Measurements from ENCODE around the gene DCHS2. TPM values are rescaled to one million over a fixed set of nuclear protein-coding genes. Genes with fewer than 3 reads are reported as not detected.

DCHS2 gene
- total RNA-seq, 1 donor, result 0.31 TPM

DNA sequence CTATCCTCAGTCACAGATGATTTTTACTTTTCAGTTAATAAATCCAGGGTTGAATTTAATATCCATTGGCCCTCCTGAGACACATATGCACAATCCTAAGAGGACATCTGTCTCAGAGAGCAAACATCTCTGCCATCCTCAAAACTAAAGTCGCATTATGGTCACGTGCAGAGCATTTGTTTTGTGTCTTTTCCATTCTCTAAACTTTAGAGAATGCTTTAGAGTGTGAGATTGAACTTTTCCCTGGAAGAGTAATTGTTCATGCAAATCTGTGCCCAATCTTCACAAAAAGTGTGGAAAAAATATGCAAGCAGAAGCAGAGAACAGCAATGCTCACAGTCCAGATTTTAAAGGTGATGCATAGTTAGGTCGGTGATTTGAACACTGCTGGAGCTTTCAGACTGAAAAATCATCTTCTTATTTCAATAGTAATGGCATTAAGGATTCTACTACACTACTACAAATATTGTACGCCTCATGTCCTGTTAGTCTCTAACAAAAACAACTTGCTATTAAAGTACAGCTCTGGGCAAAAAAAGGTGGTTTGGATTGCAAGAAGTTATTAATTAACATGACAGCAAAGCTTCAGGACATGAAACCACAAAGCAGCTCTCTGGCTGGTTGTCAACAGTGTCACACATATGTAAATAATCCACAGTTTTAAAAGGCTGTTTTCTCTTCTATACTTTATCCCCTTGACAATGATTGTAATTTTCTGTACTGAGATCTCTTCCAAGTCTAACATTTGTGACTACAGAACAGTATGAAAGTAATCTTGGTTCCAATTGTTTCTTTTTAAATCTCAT lies 19.9 kb downstream of the DCHS2 start:
- H3K9me3 ChIP-seq (ENCODE audit: low read depth, low read length), result no peaks in the 10 kb centered on the region
- H3K4me1 ChIP-seq (ENCODE audit: insufficient read depth, low read length), result no peaks in the 10 kb centered on the region
- no peak overlapping the region for H3K4me3 ChIP-seq (ENCODE audit: low read length)
- H3K27me3 ChIP-seq (ENCODE audit: insufficient read depth, low read length), result peaks cover 2% of the 10 kb centered on the region

DNA sequence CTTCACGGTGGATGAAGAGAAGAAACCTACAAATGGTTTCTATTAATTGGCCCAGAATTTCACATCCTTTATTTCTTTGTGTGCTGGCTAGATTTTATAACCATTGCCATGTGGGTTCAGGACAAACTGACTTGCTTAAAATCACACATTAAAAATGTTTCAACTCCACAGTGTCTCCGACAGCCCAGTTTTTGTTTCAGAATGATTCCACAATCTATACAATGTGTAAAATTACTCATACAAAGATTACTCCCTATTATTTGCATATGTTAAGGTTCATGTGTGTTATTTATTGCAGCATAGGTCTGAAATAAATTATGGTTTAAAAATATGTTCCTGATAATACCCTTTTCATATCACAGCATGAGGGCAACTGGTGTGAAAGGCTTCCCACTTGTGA lies 20.6 kb downstream of the DCHS2 start:
- no peak overlapping the region for H3K4me3 ChIP-seq (ENCODE audit: low read length)
- H3K27me3 ChIP-seq (ENCODE audit: insufficient read depth, low read length), result peaks cover 2% of the 10 kb centered on the region
- H3K4me1 ChIP-seq (ENCODE audit: insufficient read depth, low read length), result no peaks in the 10 kb centered on the region
- no peaks in the 10 kb centered on the region for H3K9me3 ChIP-seq (ENCODE audit: low read depth, low read length)

DNA sequence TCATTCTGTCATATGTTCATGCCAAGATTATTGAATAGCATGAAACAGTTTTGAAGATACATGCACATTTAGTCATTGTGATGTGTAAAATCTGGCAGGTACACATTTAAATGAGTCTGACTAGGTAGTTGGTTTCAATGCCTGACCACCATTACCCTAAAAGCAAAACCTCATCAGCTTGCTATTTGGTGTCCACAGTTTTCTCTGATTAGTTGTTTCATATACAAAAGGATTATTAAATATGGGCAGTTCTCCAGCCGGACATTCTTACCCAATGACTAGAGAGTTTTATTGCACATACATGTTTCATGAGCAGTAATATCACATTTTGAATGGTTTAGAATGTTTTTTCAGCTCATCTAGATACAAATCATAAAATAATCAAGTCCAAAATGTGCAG lies 23.7 kb downstream of the DCHS2 start:
- no peak overlapping the region for H3K4me3 ChIP-seq (ENCODE audit: low read length)
- H3K9me3 ChIP-seq (ENCODE audit: low read depth, low read length), result no peaks in the 10 kb centered on the region
- H3K4me1 ChIP-seq (ENCODE audit: insufficient read depth, low read length), result no peaks in the 10 kb centered on the region
- H3K27me3 ChIP-seq (ENCODE audit: insufficient read depth, low read length), result peaks cover 2% of the 10 kb centered on the region

DNA sequence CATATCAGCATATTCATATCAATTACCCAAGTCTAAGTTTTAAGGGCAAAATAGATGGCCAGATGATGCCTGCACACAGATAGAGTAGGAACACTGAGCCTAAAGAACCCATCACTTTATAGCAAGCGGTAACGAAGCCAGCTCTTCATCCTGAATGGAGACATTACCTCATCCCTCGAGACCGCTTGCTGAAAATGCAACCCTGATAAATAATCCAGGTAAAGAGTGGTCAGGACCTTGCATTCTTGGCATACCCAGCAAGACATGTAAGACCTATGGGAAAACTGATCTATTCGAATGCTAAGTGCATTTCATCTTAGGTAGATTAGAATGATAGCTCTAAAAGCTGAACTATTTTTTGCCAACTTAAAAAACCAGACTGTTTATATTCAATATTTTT lies 25.3 kb downstream of the DCHS2 start:
- no peak overlapping the region for H3K4me3 ChIP-seq (ENCODE audit: low read length)
- H3K4me1 ChIP-seq (ENCODE audit: insufficient read depth, low read length), result no peaks in the 10 kb centered on the region
- peaks cover 2% of the 10 kb centered on the region for H3K27me3 ChIP-seq (ENCODE audit: insufficient read depth, low read length)
- no peaks in the 10 kb centered on the region for H3K9me3 ChIP-seq (ENCODE audit: low read depth, low read length)

DNA sequence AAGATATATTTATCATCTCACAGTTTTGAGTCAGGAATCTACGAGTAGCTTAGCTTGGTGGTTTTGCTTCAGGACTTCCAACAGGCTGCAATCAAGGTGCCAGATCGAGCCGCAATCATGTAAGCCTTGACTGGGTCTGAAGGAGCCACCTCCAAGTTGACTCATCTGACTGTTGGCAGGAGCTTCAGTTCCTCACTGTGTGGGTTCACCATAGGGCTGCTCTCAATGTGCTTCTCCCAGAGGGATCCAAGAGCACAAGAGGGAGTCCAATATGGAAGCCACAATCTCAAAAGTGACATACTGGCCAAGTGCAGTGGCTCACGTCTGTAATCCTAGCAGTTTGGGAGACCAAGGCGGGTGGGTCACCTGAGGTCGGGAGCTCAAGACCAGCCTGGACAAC lies 26.5 kb downstream of the DCHS2 start:
- no peaks in the 10 kb centered on the region for H3K9me3 ChIP-seq (ENCODE audit: low read depth, low read length)
- peaks cover 2% of the 10 kb centered on the region for H3K27me3 ChIP-seq (ENCODE audit: insufficient read depth, low read length)
- H3K4me3 ChIP-seq (ENCODE audit: low read length), result no peak overlapping the region
- H3K4me1 ChIP-seq (ENCODE audit: insufficient read depth, low read length), result no peaks in the 10 kb centered on the region

DNA sequence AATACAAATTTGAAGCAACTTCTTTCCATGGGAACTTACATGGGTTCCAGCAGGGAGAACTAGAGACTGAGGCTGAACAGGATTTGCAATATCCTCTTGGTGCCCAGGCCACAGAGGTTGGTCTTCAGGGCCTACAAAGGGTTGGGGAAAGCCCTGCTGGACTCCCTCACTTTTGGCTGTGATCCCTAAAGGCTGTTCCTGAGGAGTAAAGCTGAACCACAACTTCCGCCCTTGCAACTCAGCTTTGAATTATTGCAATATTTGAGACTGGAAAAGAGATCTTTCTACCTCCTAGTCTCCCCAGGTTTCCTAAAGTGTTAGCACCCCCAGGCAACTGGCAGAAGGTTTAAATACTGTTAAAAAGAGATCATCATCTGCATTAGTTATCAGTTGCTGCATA lies 26.9 kb downstream of the DCHS2 start:
- H3K27me3 ChIP-seq (ENCODE audit: insufficient read depth, low read length), result peaks cover 2% of the 10 kb centered on the region
- H3K4me3 ChIP-seq (ENCODE audit: low read length), result no peak overlapping the region
- no peaks in the 10 kb centered on the region for H3K4me1 ChIP-seq (ENCODE audit: insufficient read depth, low read length)
- H3K9me3 ChIP-seq (ENCODE audit: low read depth, low read length), result no peaks in the 10 kb centered on the region

DNA sequence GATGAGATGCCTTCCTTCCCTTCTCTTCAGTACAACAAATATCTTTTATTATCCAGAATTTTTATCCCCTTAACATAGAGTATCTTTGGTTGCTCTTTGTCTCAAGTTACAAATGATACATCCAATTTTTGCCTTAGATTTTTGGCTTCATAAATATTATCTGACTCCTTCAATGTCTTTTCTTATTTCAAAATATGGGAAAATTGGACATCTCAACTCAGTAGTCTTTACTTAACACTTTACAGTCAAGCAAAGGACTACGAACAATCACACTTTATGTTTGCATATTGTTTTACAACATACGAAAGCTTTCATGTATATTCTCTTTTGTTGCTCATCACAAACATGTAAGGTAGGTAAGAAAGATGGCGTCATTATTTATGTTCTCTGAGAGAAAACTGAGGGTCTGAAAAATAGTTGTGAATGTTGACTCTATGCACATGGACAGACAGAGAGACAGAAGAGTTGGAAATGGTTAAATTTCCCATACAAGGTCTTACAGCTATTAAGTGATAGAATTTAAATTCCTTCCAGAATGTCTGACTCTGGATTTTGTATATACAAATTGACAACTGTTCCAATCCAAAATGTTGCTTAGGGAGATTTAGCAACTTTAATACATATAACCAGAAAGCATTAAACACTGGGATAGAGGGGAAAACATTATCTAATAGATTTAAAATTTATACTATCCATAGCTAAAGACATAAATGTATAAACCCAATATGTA lies 29.4 kb downstream of the DCHS2 start:
- H3K27me3 ChIP-seq (ENCODE audit: insufficient read depth, low read length), result no peaks in the 10 kb centered on the region
- H3K4me3 ChIP-seq (ENCODE audit: low read length), result no peak overlapping the region
- no peaks in the 10 kb centered on the region for H3K9me3 ChIP-seq (ENCODE audit: low read depth, low read length)
- no peaks in the 10 kb centered on the region for H3K4me1 ChIP-seq (ENCODE audit: insufficient read depth, low read length)

DNA sequence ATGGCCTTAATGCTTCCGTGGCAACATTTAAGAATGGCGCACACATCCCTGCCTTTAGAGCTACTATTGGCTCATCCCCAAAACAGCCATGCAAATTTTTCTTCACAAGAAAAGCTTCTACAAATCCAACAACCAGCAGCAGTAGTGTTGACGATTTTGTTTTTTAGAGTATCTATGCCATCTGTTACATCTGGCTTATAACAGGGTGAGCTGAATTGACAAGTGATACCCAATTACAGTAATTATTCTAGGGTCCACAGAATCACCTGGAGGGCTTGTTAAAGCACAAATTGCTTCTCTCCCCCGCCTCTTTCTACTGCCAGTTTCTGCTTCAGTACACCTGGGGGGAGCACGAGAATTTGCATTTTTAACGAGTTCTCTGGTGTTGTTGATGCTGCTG lies 34.1 kb downstream of the DCHS2 start:
- H3K4me1 ChIP-seq (ENCODE audit: insufficient read depth, low read length), result no peaks in the 10 kb centered on the region
- no peak overlapping the region for H3K4me3 ChIP-seq (ENCODE audit: low read length)
- H3K27me3 ChIP-seq (ENCODE audit: insufficient read depth, low read length), result no peaks in the 10 kb centered on the region
- H3K9me3 ChIP-seq (ENCODE audit: low read depth, low read length), result no peaks in the 10 kb centered on the region

DNA sequence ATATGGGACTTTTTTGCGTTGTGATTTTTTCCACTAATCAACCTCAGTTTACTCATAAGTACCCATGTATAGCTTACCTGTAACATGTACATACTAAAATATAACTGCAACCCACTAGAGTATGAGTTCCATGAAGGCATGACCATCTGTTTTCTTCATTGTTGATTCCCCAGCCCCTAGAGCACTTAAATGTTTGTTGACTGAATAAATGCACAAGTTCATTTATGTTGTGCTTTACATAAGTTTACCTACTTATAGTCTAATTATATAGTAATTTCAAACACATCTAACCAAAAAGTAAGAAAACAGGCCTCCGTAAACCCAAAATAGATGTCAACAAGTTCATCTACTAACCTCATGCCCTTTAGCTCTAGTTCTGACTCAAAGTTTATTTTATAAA lies 34.7 kb downstream of the DCHS2 start:
- Histone ChIP-seq H3K4me1 (ENCODE audit: insufficient read depth, low read length) (no peaks in the 10 kb centered on the region), H3K9me3 (ENCODE audit: low read depth, low read length) (no peaks in the 10 kb centered on the region), H3K27me3 (ENCODE audit: insufficient read depth, low read length) (no peaks in the 10 kb centered on the region)

DNA sequence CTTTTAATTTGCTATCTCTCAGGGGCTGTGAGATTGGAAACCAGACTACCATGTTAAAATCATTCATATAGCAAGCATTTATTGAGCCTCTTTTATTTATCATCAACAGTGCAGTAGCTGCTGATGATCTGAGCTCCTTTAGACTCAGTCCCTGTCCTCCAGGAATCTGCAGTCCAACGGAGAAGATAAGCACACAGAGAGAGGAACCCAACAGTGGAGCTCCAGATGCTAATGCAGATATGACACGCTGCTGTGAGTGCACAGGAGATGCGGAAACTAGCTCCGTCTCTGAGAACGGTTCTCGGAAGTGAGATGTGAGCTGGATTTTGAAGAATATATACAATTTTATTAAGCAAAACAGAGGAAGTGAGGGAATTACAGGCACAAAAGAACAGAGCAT lies 35.4 kb downstream of the DCHS2 start:
- Histone ChIP-seq H3K27me3 (ENCODE audit: insufficient read depth, low read length) (no peaks in the 10 kb centered on the region), H3K4me3 (ENCODE audit: low read length) (no peak overlapping the region), H3K9me3 (ENCODE audit: low read depth, low read length) (no peaks in the 10 kb centered on the region), H3K4me1 (ENCODE audit: insufficient read depth, low read length) (no peaks in the 10 kb centered on the region)

More for the DNA sequence above, 34.7 kb downstream of the DCHS2 start:
- no peak overlapping the region for H3K4me3 ChIP-seq (ENCODE audit: low read length)

DNA sequence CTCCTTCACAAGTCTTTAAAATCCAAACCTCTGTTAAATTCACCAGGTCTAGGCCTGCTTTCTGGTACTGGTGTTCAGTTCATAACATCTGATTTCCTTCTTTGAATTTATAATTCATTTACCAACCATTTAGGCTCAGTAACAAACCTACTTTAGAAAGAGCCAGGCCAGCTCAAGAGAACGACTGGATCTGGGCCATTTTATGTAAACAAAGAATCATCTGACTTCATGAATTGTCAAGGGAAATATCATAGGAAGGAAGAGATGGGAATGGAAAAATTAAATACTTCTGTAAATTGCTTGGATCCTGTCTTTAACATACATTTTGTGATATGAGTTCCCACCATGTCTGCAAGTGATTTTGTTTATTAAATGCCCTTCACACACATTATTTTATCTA lies 36.5 kb downstream of the DCHS2 start:
- Histone ChIP-seq H3K27me3 (ENCODE audit: insufficient read depth, low read length) (no peaks in the 10 kb centered on the region), H3K4me3 (ENCODE audit: low read length) (no peak overlapping the region), H3K4me1 (ENCODE audit: insufficient read depth, low read length) (no peaks in the 10 kb centered on the region), H3K9me3 (ENCODE audit: low read depth, low read length) (no peaks in the 10 kb centered on the region)

DNA sequence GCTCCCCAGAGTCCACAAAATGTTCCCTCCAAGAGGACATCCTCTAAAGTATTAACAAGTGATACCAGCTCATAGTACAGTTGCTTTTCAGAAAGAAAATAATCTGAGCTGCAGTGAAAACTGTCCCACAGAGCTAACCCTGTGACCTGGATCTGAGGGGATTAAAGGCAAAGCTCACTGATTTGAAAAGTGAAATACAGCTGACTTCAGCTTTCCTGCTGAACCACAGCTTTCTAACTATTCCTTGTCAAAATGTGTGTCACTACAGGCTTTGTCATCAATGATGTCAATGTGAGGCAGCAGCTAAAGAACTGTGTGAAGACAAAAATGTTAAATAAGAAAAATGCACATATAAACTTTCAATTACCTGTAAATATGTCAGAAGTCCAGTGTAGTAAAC lies 36.9 kb downstream of the DCHS2 start:
- no peak overlapping the region for H3K4me3 ChIP-seq (ENCODE audit: low read length)
- H3K27me3 ChIP-seq (ENCODE audit: insufficient read depth, low read length), result no peaks in the 10 kb centered on the region

DNA sequence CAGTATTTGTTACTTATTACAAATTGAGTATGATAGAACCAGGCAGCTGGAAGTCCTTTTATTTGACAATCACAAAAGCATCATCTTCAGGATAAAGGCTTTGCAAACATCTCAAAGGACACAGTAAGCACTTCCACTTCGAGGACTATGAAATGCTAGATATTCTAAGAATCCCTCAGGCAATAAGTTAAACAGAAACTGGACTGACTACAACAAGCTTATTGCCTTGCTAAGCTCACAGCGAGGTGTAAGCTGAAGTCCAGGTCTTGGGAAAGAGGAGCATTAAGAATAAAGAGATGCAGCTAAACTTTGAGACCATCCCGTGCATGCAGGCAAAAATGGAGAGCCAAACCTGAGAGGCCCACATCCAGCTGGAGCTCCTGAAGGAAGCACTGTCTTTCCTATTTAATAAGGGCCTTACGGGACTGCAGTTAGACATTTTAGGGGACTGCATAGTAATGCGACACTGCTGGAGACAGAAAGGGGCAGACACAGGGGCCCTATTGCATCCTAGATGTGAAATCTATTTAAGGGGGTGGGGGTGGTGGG lies 38.7 kb downstream of the DCHS2 start:
- Histone ChIP-seq H3K4me3 (ENCODE audit: low read length) (no peak overlapping the region), H3K9me3 (ENCODE audit: low read depth, low read length) (no peaks in the 10 kb centered on the region), H3K4me1 (ENCODE audit: insufficient read depth, low read length) (no peaks in the 10 kb centered on the region), H3K27me3 (ENCODE audit: insufficient read depth, low read length) (no peaks in the 10 kb centered on the region)

More for the DNA sequence above, 36.9 kb downstream of the DCHS2 start:
- Histone ChIP-seq H3K9me3 (ENCODE audit: low read depth, low read length) (no peaks in the 10 kb centered on the region), H3K4me1 (ENCODE audit: insufficient read depth, low read length) (no peaks in the 10 kb centered on the region)

DNA sequence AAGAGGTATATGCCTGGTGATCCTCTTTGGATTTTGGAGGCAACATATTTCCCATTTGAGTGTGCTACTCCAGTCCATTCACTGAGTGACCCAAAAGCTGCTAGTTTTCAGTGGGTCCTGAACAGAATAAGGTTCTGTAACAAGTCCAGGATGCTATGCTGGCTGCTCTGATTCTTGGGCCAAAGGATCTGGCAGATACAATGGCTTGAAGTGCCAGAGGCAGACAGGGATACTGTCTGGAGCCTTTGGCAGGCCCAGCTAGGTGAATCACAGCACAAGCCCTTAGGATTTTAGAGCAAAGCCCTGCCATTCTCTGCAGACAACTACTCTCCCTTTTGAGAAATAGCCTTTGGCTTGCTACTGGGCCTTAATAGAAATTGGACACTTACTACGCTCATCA lies 40.6 kb downstream of the DCHS2 start:
- Histone ChIP-seq H3K27me3 (ENCODE audit: insufficient read depth, low read length) (no peaks in the 10 kb centered on the region), H3K4me3 (ENCODE audit: low read length) (no peak overlapping the region), H3K9me3 (ENCODE audit: low read depth, low read length) (no peaks in the 10 kb centered on the region), H3K4me1 (ENCODE audit: insufficient read depth, low read length) (no peaks in the 10 kb centered on the region)

DNA sequence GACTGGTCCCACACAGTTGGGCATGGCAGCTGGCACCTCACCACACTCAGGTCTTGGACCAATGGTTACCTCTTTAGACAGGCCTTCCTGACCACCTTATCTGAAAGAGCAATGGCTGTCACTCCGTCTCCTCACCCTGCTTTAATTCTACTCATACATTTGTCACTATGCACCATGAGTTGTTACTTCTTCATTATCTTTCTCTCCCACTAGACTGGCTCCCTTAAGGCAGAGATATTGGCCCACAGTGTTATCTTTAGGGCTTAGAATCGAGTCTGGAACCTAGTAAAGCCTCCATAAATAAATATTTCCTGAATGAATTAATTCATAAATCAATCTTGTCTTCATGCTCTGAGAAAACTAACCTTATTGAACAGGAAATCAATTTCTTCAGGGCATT lies 46.6 kb downstream of the DCHS2 start:
- no peaks in the 10 kb centered on the region for H3K9me3 ChIP-seq (ENCODE audit: low read depth, low read length)
- H3K27me3 ChIP-seq (ENCODE audit: insufficient read depth, low read length), result no peaks in the 10 kb centered on the region
- no peak overlapping the region for H3K4me3 ChIP-seq (ENCODE audit: low read length)
- H3K4me1 ChIP-seq (ENCODE audit: insufficient read depth, low read length), result no peaks in the 10 kb centered on the region
